ENCODE measurements around the gene EDC3. TPM values are rescaled to one million over a fixed set of nuclear protein-coding genes. Genes with fewer than 3 reads are reported as not detected.
A peak's percentile ranks its signal among the peaks of the same experiment; 100 is the strongest.

EDC3 gene
- total RNA-seq, 1 donor from 2014 or later = 50.2 TPM

DNA sequence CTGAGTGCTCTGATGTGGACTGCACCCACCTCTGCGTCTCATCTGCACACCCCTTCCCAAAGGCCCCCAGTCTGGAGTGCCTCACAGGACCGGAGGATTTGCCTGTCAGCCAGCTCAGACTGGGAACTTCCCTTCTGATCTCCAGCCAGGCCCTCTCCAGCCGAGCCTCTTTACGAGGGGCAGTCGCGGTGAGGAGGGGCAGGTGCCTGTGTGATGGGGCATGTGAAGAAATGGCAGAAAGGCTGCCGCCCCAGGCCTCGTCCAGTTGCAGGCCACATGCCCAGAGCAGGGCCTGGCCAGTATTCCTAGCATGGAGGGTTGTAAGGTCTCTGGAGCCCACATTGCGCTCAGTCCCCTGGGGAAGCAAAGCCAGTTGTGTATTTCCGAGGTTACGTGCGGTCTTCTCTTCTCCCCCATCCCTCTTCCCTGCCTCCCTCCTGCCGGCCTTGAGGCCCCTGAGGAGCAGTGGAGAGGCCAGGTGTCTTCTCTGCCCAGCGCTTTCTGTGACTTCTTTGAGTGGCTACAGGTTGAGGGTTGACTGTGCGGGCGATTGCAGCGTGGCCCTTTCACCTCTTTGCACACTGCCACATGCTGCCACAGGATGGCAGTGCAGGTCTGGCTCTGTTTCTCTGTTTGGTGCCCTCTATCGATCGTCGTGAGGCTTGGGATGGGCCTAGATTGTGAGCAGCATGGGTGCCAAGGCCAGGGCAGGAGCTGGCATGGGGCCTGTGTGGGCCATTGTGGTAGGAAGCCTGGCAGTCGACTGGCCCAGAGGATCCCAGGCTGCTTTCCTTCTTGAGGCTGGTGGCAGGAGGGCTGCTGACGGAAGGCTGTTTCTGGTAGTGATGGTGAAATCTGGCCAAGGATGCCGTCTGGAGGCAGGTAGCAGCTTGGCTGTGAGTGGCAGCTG, 74.9 kb downstream of the EDC3 start:
- peaks cover 65% of the 10 kb centered on the region for H3K36me3 Mint-ChIP-seq (ENCODE audit: low read depth)
- H3K4me1 Mint-ChIP-seq = peaks cover 43% of the 10 kb centered on the region

DNA sequence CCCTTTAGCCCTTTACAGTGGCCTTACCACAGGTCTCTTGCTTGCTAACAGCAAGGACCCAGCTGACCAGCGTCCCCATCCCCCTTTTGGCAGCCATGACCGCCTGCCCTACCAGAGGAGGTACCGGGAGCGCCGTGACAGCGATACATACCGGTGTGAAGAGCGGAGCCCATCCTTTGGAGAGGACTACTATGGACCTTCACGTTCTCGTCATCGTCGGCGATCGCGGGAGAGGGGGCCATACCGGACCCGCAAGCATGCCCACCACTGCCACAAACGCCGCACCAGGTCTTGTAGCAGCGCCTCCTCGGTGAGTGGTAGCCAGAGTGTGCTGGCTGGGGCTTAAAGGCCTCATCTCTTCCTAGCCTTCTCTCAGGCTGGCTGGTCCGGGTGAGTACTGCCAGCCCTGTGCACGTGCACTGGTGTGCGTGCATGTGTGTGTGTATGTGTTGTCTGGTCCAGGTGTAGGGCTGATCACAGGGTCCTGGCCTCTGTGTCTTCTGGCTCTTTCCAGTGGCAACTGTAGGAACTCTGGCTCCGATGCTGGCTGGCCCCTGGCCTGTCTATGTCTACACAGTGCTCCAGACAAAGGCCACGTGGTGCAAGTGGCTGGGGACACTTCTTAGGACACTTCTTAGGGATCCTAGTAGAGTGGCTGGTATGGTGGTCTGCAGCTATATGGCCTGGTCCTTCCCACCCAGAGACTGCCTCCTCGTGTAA, 75.7 kb downstream of the EDC3 start:
- Mint-ChIP-seq H3K4me3 (no peak overlapping the region), H3K9me3 (no peaks in the 10 kb centered on the region), H3K36me3 (ENCODE audit: low read depth) (peaks cover 57% of the 10 kb centered on the region), H3K27me3 (no peaks in the 10 kb centered on the region), H3K27ac (no peak overlapping the region), H3K4me1 (peaks cover 39% of the 10 kb centered on the region)
- intact Hi-C loops (cut with micrococcal nuclease) = loop anchor here (5.0 to 10.0 kb wide), 2 partner anchors 162 to 315 kb away; partner anchors contain the start of genes COX5A and CSK
- no peak for DNase-seq

More for the DNA sequence above, 74.9 kb downstream of the EDC3 start:
- Mint-ChIP-seq H3K27me3 (no peaks in the 10 kb centered on the region), H3K9me3 (no peaks in the 10 kb centered on the region), H3K27ac (peak overlapping the region; percentile 50), H3K4me3 (no peak overlapping the region)
- peak; percentile 93 for DNase-seq
- intact Hi-C loops (cut with micrococcal nuclease) = no loop called here

- DNase-seq = no peak
- H3K4me3 Mint-ChIP-seq = no peak overlapping the region
- H3K27me3 Mint-ChIP-seq = no peaks in the 10 kb centered on the region
- peaks cover 47% of the 10 kb centered on the region for H3K36me3 Mint-ChIP-seq (ENCODE audit: low read depth)
- peak overlapping the region; percentile 53 for H3K27ac Mint-ChIP-seq
- peaks cover 40% of the 10 kb centered on the region for H3K4me1 Mint-ChIP-seq
- H3K9me3 Mint-ChIP-seq = no peaks in the 10 kb centered on the region
- intact Hi-C loops (cut with micrococcal nuclease) = loop anchor here (5.0 to 10.0 kb wide), 2 partner anchors 163 to 316 kb away; partner anchors contain the start of genes COX5A and CSK
Measured at GRCh38 chr15:74618841-74619596, 76.8 kb downstream of the EDC3 start.

DNA sequence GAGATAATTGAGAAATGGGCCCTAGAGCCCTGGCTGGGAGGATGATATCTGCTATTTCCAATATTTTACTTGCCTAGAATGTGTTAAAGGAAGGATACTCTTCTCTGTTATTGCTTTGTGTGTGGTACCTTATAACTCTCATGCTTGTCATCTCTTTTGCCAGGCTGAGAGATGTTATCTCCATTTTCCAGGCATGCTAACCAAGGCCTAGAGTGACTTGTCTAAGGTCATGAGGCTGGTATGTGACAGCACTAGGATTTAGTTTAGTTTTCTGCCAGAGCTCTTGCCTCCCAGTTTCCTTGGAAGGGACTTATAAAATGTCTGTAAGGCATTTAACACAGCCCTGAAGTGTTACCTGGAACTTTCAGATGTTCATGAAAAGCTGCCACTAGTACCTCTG, 78.8 kb downstream of the EDC3 start:
- no peaks in the 10 kb centered on the region for H3K9me3 Mint-ChIP-seq
- H3K27ac Mint-ChIP-seq = peak overlapping the region; percentile 89
- intact Hi-C loops (cut with micrococcal nuclease) = loop anchor here (5.0 to 10.0 kb wide), 2 partner anchors 165 to 318 kb away; partner anchors contain the start of genes COX5A and CSK
- peaks cover 47% of the 10 kb centered on the region for H3K4me1 Mint-ChIP-seq
- no peak for DNase-seq
- peak overlapping the region; percentile 95 for H3K4me3 Mint-ChIP-seq
- H3K27me3 Mint-ChIP-seq = no peaks in the 10 kb centered on the region
- H3K36me3 Mint-ChIP-seq (ENCODE audit: low read depth) = peaks cover 30% of the 10 kb centered on the region

DNA sequence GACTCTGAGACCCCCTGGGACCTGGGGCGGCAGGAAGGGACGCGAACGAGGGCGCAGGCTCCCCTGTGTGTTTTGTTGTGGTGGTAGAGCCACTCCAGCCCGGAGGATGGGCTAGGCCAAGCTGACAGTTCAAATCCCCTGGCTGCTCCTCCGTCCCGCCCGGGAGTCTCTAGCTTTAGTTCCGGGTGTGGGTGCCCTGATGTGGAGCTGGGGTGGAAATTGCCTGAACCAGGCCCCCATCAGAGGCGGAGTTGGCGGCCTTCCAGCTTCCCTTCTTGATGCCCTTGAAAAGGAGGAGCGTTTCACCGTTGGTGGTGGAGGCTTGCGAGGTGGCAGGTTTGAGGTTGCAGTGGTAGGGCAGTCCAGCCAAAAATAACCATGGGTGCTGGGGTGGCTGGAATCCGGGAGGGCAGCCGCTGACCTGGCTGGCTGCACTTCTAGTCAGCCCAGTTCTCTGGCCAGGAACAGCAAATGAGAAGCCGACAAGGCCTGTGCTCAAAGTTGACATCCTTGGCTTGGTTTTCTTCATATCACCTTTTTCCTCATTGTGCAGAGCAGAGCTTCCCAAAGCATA, 79.4 kb downstream of the EDC3 start:
- peak overlapping the region; percentile 95 for H3K4me3 Mint-ChIP-seq
- no peaks in the 10 kb centered on the region for H3K9me3 Mint-ChIP-seq
- no peaks in the 10 kb centered on the region for H3K27me3 Mint-ChIP-seq
- DNase-seq = peak; percentile 87
- peak overlapping the region; percentile 89 for H3K27ac Mint-ChIP-seq
- intact Hi-C loops (cut with micrococcal nuclease) = loop anchor here (5.0 to 10.0 kb wide), 2 partner anchors 166 to 318 kb away; partner anchors contain the start of genes COX5A and CSK
- peaks cover 25% of the 10 kb centered on the region for H3K36me3 Mint-ChIP-seq (ENCODE audit: low read depth)
- peaks cover 46% of the 10 kb centered on the region for H3K4me1 Mint-ChIP-seq

DNA sequence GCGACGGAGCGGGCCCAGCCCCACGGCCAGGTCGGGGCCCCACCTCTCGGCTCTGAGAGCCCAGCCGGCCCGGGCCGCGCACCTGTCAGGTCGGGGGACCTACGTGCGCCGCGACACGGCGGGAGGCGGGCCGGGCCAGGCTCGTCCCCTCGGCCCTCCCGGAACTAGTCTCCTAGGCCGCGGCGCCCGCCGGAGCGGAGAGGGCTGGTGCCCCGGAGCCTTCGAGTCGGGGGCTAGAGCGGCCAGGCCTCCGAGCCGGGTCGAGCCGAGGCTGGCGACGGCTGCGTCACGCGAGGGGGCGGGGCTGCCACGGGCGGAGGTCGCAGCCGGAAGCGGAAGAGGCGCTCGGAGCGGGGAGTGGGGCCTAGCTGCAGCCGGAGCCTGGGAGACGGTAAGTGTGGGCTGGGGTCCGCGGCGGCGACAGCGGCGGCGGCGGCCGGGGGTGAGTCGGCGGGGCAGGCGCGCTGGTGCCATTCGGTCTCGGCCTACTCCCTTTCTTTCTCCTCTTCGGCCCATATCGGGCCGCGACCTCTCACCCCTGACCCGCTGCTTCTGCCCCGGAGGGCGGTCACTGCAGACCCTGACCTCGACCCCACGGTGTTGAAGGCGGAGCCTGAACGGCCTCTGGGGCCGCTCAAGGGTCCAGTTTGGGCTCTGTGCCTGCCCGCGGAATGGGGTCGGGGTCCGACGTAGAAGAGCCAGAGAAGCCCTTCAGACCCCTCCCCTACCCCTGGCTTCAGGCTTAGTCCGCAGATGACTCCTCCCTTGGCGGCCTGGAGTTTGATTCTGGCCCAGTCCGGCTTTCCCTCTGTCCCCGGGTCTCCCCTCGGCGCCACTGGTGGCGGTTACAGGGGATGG, 80.1 kb downstream of the EDC3 start, which contains the start of gene CLK3:
Gene CLK3, plus strand, starts transcription at position 329 of the 858 bp plus-strand sequence. CDS start 3,361 bp downstream, outside the sequence.
- intact Hi-C loops (cut with micrococcal nuclease) = loop anchor here (1.0 to 10.0 kb wide), 7 partner anchors 69 to 835 kb away; partner anchors contain the start of genes ARID3B, COX5A, CSK and SIN3A
- Mint-ChIP-seq H3K36me3 (ENCODE audit: low read depth) (peaks cover 19% of the 10 kb centered on the region), H3K27ac (peak within 1 kb of the TSS; percentile 97), H3K27me3 (no peaks in the 10 kb centered on the region), H3K4me1 (peaks cover 41% of the 10 kb centered on the region), H3K9me3 (no peaks in the 10 kb centered on the region), H3K4me3 (peak within 1 kb of the TSS; percentile 95)
- DNase-seq = peak; percentile 99

DNA sequence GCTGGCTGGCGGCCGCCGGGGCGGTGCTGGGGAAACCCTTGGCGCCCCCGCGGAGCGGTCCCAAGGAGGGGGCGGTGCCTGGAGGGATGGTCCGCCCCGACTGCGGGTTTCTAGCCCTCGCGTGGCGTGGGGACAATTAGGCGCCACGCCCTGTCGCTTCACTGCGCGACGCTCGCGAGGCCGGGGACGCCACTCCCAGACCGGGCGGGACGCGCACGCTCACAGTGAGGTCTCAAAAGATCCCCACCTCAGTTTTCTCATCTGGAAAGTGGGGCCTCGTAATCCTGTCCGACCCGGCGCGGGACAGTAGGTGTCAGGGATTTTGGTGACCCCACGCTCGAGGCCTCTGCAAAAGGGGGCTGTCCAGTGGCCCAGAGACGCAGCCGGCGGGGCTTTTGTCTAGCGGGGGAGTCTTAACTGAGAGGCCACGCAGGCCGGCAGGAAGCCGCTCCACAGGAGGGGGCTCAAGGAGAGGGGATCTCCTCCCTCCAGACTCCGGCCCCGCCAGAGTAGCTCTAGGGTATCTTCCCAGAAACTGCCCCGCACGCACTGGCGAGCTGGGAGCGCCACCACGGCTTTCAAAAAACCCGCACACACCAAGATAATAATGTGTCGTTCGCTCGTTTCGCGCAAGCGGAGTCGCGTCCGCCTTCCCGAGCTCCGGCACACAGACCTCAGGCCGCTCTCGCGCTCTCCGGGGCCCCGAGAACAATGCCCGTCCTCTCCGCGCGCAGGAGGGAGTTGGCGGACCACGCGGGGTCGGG, 80.9 kb downstream of the EDC3 start:
- H3K36me3 Mint-ChIP-seq (ENCODE audit: low read depth) = peaks cover 11% of the 10 kb centered on the region
- DNase-seq = peak; percentile 98
- H3K4me3 Mint-ChIP-seq = peak overlapping the region; percentile 95
- H3K27ac Mint-ChIP-seq = peak overlapping the region; percentile 97
- intact Hi-C loops (cut with micrococcal nuclease) = loop anchor here (1.0 to 10.0 kb wide), 8 partner anchors 17 to 836 kb away; partner anchors contain the start of genes ARID3B, COX5A, CSK and SIN3A
- no peaks in the 10 kb centered on the region for H3K9me3 Mint-ChIP-seq
- peaks cover 37% of the 10 kb centered on the region for H3K4me1 Mint-ChIP-seq
- H3K27me3 Mint-ChIP-seq = no peaks in the 10 kb centered on the region

GRCh38 chr15:74613953-74614743, 81.7 kb downstream of the EDC3 start:
- H3K27me3 Mint-ChIP-seq = no peaks in the 10 kb centered on the region
- DNase-seq = peak; percentile 61
- H3K9me3 Mint-ChIP-seq = no peaks in the 10 kb centered on the region
- peaks cover 32% of the 10 kb centered on the region for H3K4me1 Mint-ChIP-seq
- intact Hi-C loops (cut with micrococcal nuclease) = loop anchor here (1.0 to 10.0 kb wide), 4 partner anchors 16 to 837 kb away; partner anchors contain the start of genes COX5A, SIN3A and UBL7
- H3K36me3 Mint-ChIP-seq (ENCODE audit: low read depth) = peaks cover 4% of the 10 kb centered on the region
- H3K27ac Mint-ChIP-seq = peak overlapping the region; percentile 58
- peak overlapping the region; percentile 95 for H3K4me3 Mint-ChIP-seq

DNA sequence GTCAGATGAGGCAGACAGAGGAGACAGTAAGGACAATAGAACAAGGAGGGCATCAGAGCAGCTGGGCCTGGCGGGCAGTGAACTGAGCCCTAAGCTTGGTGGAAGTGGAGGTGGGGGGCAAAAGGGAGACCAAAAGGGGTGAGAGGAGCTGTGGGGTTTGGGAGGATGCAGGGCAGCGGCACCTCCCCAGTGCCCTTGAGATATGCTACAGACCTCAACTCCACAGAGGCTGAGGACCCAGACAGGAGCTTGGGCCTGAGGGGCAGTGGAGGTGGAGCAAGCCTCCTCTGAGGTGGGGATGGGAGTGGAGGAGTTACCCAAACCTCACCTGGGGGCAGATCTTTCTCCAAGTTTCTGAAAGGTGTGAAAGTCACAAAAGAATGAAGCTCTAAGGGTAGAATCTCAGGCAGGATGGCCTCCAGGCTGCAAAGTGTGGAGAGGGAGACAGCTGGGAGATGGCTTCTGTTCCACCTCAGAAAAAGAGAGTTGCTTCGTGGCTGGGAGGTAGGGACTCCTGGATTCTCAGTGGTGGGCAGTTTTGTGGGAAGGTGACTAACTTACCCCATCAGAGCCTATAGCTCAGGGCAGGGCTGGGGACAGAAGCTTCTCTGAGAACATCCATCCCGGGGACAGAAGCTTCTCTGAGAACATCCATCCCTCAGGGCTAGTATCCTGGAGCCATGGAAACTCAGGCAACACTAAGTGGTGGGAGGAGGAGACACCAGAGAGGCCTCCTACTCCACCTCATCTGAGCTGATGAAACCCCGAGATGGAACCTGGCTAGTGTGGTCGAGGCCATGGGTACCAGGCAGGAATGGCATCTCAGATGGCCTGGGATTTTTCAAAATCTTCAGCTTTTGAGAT, 82.5 kb downstream of the EDC3 start:
- Mint-ChIP-seq H3K27me3 (no peaks in the 10 kb centered on the region), H3K9me3 (no peaks in the 10 kb centered on the region), H3K27ac (peak overlapping the region; percentile 45), H3K4me1 (peaks cover 28% of the 10 kb centered on the region), H3K36me3 (ENCODE audit: low read depth) (peaks cover 4% of the 10 kb centered on the region), H3K4me3 (peak overlapping the region; percentile 49)
- intact Hi-C loops (cut with micrococcal nuclease) = loop anchor here (10.0 kb wide), 1 partner anchor 321 kb away; the partner anchor contains the start of gene COX5A
- no peak for DNase-seq

DNA sequence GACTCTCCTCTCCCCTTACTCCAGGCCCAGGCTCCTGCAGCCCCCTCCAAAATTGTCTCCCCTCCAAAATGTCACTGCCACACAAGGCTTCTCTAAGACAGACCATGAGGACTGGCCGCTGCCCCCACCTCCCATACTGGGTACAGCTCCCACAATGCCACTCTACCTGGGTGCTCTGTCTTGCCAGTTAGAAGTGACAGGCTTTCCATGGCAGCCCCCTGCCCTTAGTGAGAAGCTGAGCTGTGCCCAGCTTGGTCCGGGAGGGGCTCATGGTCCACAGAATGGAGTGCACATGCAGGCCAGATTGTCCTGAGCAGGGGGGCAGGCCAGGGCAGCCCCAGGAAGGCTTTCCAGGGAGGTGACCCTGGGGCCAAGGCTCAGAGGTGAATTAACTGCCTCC, 83.1 kb downstream of the EDC3 start:
- H3K9me3 Mint-ChIP-seq = no peaks in the 10 kb centered on the region
- H3K27ac Mint-ChIP-seq = peak overlapping the region; percentile 45
- H3K4me1 Mint-ChIP-seq = peaks cover 22% of the 10 kb centered on the region
- intact Hi-C loops (cut with micrococcal nuclease) = loop anchor here (10.0 kb wide), 1 partner anchor 322 kb away; the partner anchor contains the start of gene COX5A
- peak overlapping the region; percentile 49 for H3K4me3 Mint-ChIP-seq
- H3K27me3 Mint-ChIP-seq = no peaks in the 10 kb centered on the region
- no peak for DNase-seq
- H3K36me3 Mint-ChIP-seq (ENCODE audit: low read depth) = peaks cover 3% of the 10 kb centered on the region
